ENCODE data around the gene ARHGEF26. TPM values are rescaled to one million over a fixed set of nuclear protein-coding genes. Genes with fewer than 3 reads are reported as not detected.

The ARHGEF26 gene
- total RNA-seq, 1 experiment from 2014 or later = 7.2 TPM

DNA sequence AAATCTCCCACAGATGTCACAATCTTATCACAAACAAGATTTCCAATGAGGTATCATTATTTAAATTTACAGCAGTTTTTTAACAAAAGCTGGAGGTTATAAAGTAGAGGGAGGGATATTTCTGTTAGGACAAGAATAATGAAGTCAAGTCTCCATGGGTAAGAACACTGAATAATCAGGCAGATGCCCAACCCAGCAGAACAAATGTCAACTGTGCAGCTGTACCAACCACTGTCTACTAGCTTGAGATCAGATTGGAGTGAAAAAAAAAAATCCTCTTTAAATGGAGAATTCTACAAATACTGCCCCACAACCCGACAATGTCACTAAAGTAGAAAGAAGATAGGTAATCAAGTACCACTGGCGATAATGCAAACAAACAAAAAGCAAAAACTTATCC lies 172.8 kb downstream of the ARHGEF26 start (continued):
- TF ChIP-seq, protein P1, sequence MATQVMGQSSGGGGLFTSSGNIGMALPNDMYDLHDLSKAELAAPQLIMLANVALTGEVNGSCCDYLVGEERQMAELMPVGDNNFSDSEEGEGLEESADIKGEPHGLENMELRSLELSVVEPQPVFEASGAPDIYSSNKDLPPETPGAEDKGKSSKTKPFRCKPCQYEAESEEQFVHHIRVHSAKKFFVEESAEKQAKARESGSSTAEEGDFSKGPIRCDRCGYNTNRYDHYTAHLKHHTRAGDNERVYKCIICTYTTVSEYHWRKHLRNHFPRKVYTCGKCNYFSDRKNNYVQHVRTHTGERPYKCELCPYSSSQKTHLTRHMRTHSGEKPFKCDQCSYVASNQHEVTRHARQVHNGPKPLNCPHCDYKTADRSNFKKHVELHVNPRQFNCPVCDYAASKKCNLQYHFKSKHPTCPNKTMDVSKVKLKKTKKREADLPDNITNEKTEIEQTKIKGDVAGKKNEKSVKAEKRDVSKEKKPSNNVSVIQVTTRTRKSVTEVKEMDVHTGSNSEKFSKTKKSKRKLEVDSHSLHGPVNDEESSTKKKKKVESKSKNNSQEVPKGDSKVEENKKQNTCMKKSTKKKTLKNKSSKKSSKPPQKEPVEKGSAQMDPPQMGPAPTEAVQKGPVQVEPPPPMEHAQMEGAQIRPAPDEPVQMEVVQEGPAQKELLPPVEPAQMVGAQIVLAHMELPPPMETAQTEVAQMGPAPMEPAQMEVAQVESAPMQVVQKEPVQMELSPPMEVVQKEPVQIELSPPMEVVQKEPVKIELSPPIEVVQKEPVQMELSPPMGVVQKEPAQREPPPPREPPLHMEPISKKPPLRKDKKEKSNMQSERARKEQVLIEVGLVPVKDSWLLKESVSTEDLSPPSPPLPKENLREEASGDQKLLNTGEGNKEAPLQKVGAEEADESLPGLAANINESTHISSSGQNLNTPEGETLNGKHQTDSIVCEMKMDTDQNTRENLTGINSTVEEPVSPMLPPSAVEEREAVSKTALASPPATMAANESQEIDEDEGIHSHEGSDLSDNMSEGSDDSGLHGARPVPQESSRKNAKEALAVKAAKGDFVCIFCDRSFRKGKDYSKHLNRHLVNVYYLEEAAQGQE (IDR thresholded peaks at IDR 0.05; ENCODE audit: low read depth) = no peak
- TF ChIP-seq CEBPB (IDR thresholded peaks at IDR 0.05; ENCODE audit: low read depth) = no peak

DNA sequence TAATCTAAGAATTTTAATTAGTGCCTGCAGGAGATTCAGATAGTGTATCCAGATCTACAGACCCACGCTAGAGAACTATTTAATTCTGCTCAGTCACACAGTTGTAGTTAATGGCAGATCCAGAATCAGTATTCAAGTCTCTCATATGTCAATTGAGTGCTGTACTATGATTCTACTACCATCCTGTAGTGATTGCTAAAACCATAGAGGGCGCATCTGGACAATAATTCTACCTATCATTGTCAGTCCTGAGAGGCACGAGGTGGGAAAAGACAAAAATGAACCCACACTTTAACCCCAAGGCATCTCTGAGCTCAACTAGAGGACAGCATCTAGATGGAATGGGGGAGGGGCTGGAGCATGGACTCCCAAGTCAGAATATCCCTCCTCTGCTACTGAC lies 180.4 kb downstream of the ARHGEF26 start:
- RAD21 ChIA-PET (ENCODE audit: low non-redundant PET in 1 of 2, low total read pairs in 2 of 2, uncharacterized antibody in 2 of 2, unreplicated experiment in 2 of 2) = no interaction called here
- H3K36me3 ChIP-seq (ENCODE audit: control insufficient read depth in 1 of 2, insufficient read depth in 2 of 2, low read length in 2 of 2) = peaks cover 51 to 56% of the 10 kb centered on the region in 2 experiments

More for the DNA sequence above, 180.4 kb downstream of the ARHGEF26 start:
- Histone ChIP-seq H3K9me2 (ENCODE audit: insufficient read depth) (no peaks in the 10 kb centered on the region), H3K4me1 (ENCODE audit: control insufficient read depth in 1 of 2, insufficient read depth in 2 of 2, low read length in 2 of 2) (no peaks in the 10 kb centered on the region), H3K27ac (ENCODE audit: low read depth, low read length) (no peak overlapping the region), H3K79me2 (ENCODE audit: insufficient read depth, low read length) (peaks cover 8% of the 10 kb centered on the region; the same call in 1 of the 2 replicates), H3K4me3 (replicated peaks in 1 of 2; ENCODE audit: low read depth in 1 of 2, low read length in 2 of 2) (no peak overlapping the region), H3K9me3 (ENCODE audit: control insufficient read depth in 1 of 2, insufficient read depth in 1 of 2, low read depth in 1 of 2, low read length in 2 of 2) (no peaks in the 10 kb centered on the region), H4K20me1 (ENCODE audit: insufficient read depth) (no peaks in the 10 kb centered on the region), H3K9ac (ENCODE audit: low read length) (no peak overlapping the region), H3K27me3 (ENCODE audit: insufficient read depth, low read length) (no peaks in the 10 kb centered on the region), H3K4me2 (ENCODE audit: low read length) (no peak overlapping the region), H2AFZ (ENCODE audit: low read depth, low read length, poor library complexity, severe bottlenecking) (no peak overlapping the region)
- ATAC-seq (peak; percentile 70), DNase-seq (ENCODE audit: low read depth, low spot score) (no peak)
- CTCF ChIA-PET = no interaction called here
- no peak for TF ChIP-seq POLR2A (IDR thresholded peaks at IDR 0.05; ENCODE audit: borderline replicate concordance, extremely low read depth, insufficient read depth, insufficient read length)
- TF ChIP-seq, protein P2, sequence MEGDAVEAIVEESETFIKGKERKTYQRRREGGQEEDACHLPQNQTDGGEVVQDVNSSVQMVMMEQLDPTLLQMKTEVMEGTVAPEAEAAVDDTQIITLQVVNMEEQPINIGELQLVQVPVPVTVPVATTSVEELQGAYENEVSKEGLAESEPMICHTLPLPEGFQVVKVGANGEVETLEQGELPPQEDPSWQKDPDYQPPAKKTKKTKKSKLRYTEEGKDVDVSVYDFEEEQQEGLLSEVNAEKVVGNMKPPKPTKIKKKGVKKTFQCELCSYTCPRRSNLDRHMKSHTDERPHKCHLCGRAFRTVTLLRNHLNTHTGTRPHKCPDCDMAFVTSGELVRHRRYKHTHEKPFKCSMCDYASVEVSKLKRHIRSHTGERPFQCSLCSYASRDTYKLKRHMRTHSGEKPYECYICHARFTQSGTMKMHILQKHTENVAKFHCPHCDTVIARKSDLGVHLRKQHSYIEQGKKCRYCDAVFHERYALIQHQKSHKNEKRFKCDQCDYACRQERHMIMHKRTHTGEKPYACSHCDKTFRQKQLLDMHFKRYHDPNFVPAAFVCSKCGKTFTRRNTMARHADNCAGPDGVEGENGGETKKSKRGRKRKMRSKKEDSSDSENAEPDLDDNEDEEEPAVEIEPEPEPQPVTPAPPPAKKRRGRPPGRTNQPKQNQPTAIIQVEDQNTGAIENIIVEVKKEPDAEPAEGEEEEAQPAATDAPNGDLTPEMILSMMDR (IDR thresholded peaks at IDR 0.05 in 2 of 3, conservative IDR thresholded peaks at IDR 0.05 in 1 of 3; ENCODE audit: borderline replicate concordance in 1 of 3, insufficient read depth in 1 of 3, low read depth in 2 of 3, low read length in 2 of 3) = peak in 1 of 3 experiments; percentile 14; a peak in 1 of 6 replicates
- no TSS peak for BruUV-seq (replicated peaks)
- POLR2A ChIA-PET = no interaction called here
- intact Hi-C loops (cut with micrococcal nuclease) = no loop called here

All from HCT116 (cell line).